Iris pigment epithelial cell (primary cell): ENCODE data around the gene ADGRE1.
A peak's percentile ranks its signal among the peaks of the same experiment; 100 is the strongest.

ENCODE experiments used
- DNase-seq: peaks from one replicate; pipeline ENCODE4 v3.0.0-alpha.2; 2011; ENCODE audit warnings: low read depth

ADGRE1 gene

DNA sequence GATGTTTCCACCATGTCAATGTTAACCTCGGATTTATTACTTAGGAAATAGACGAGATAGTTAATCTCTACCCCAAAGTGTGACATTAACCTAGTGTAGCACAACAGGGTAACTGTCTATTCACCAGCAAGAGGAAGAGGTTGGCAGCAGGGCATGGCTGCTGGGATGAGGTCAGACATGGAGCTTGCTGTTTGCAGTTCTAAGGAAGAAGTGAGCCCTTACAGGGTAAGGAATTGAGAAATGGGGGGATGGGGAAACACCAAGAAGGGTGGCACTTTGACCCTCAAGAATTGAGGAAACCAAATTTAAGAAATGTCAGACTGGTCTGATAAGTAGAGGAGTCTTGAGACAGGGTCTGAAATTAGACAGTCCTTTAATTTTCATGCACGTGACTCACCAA lies 71.4 kb downstream of the ADGRE1 start:
- no peak for DNase-seq

DNA sequence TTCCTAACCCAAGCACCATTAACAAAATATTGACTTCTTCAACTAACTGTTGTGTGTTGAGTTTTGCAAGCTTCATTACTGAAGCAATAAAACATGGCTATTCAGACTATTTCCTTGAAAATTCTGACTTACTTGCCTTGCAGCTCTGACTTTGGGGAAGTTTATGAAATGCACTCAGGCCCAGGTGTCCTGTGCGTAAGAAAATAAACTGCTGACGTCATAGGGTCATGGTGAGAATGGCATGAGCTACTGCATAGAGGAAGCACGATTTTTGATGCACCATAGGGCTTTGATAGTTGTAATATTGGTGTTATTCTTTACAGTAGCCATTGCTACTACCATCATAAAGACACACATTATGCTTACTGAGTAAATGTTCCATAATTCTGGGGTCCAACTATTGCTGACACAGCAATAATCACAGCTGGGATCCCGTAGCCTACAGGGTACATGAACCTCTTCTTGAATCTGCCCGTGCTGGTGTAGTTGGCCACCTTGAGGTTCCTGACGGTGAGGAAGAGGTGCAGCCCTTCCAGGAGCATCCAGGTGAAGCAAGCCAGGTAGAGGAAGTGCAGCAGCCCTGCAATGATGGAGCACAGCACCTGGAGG lies 76.0 kb downstream of the ADGRE1 start:
- no peak for DNase-seq

DNA sequence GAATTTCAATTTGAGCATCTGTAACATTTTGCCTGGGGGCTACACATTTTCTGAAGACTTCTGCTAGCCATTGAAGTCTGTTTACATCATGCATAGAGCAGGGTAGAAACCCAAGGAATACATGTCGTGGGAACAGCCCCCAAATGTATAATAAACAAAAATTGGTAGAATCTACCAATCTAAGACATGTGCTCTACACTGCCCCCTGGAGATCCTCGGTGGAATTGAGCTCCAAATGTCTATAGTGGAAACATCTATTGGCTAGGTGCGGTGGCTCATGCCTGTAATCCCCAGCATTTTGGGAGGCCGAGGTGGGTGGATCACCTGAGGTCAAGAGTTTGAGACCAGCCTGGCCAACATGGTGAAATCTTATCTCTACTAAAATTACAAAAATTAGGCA lies 76.6 kb downstream of the ADGRE1 start:
- no peak for DNase-seq

DNA sequence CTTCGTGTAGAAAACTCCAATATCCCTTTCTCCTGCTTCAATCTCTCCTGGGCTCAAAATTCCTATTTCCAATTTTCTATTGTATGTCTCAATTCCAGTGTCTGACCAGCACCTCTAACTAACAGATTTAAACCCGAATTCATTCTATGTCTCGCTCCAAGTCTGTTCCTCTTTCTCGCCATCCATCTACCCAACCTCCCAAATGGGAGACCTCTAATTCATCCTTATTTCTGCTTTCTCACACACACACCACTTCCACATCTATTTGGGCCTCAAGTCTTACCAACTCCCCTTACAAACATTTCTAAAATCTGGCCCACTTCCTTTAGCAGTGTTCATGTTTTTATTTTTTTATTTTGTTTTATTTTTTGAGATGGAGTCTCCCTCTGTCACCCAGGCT lies 80.6 kb downstream of the ADGRE1 start:
- DNase-seq, result no peak

DNA sequence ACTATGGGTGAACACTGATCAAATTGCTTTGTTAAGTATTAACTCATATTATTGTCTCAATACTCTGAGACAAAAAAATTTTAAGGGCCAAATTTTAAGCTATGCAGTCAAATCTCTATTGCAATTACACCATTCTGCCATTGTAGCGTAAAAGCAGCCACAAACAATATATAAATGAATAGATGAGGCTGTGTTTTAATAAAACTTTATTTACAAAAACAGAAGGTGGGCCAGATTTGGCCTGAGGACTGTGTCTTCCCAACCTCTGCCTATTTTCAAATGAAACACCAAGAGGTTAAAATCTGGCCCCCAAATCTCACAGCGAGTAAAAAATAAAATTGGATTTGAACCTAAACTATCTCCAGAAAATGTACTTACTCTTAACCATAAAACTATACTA lies 82.1 kb downstream of the ADGRE1 start:
- DNase-seq, result no peak

DNA sequence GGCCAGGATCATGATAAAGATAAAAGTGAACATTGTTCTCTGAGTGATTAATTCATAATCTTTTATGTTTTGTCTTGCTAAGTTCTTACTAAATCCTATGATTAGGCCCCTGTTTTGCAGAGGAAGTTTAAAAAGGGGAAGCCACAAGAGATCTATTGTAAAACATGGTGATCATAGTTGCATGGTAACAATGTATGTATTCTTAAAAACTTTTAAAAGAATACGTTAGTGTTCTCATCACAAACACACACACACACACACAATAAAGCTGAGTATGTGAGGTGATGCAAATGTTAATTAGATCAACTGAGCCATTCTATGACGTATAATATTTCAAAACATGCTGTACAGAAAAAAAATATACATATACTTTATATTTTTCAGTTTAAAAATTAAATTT lies 82.6 kb downstream of the ADGRE1 start:
- no peak for DNase-seq

DNA sequence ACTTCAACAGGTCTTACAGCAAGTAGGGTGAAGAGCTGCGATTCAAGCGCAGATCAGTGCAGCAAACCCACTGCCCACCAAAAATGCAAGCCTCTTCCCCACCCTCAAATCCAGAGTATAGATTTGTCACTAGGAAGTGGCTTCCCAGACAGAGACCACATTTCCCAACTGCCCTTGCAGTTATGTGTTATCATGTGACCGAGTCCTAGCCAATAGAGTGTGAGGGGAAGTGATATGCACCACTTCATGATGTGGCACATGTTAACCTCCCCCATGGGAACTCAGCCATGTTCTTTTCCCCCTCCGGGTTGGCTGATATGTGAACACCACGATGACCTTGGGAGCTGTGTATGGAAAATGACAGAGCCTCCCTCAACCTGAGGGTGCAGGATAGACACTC lies 83.1 kb downstream of the ADGRE1 start:
- DNase-seq, result peak; percentile 5

DNA sequence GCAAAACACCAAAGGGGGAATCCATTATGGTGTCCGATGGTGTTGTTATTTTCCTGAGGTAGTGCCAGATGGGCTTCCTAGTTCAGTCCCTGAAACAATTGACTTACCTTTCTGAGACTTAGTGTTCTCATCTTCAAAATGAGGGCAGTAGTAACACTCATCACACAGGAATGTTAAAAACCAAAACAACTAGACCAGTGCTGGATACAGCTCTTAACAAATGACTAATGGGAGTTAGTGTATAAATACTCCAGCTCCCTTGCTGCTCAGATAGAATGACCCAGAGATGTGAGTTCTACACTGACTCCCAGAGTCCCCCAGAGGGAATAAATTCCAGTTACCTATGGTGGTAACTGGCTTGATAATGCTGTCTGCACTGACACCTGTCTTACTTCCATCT lies 84.0 kb downstream of the ADGRE1 start:
- peak; percentile 8 for DNase-seq

DNA sequence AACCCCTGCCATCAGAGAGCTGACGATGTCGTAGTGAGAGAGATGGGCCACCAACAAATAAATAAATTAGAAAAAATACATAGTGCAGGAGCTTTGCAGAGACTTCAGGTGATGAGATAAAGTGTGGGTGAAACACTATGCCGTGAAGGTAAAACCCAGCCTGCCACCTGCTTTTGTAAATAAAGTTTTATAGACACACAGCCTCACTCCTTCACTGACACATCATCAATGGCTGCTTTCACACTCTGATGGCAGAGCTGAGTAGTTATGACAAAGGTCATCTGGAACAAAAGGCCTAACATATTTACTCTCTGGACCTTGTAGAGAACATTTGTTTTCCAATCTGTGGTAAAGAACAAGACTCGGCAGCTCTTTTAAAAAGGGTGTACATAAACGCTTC lies 88.8 kb downstream of the ADGRE1 start:
- DNase-seq, result no peak

DNA sequence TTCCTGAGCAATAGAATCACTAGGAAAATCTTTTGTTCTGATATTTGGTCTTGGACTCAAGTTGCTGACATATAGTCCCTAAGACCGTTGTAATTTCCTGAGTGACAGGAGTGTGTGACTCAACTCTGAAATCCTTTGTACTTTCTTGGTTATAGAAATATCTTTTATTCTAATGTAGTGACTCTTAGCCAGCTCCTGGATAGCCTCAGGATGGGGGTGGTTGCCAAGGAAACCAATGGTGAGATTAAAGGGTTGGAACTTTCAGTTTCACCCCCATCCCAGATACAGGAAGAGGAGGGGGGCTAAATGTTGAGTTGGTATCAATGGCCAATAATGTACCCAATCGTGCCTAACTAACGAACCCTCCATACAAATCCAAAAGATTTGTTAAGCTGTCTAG lies 92.0 kb downstream of the ADGRE1 start:
- DNase-seq, result no peak

DNA sequence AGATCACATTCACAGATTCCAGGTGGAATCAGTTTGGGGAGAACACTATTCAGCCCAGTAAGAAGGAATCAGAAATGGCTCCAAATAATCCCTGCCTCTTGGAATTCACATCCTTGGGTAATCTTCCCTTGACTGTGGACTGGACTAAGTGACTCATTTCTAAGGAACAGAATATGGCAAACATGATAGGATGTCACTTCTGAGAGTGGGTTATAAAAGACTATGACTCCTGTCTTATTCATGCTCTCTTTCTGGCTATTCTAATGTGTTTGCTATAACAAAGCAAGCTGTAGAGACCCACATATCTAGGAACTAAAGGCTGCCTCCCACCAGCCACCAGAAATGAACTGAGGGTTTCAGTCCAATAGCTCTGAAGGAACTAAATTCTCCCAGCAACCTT lies 96.1 kb downstream of the ADGRE1 start:
- no peak for DNase-seq

DNA sequence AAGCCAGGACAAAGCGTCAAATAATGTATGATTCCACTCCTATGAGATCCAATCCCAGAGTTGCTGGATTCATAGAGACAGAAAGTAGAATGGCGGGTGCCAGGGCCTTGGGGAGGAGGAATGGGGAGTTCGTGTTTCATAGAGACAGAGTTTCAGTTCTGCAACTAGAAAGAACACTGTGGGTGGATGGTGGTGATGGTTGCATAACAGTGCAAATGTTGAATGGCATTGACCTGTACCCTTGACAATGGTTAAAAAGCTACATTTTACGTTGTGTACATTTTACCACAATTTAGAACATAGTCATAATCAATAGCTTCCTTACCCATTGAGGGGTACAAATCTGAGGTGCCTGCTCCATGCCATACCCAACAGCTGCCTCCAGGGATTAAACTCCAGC lies 100.5 kb downstream of the ADGRE1 start:
- DNase-seq, result no peak

DNA sequence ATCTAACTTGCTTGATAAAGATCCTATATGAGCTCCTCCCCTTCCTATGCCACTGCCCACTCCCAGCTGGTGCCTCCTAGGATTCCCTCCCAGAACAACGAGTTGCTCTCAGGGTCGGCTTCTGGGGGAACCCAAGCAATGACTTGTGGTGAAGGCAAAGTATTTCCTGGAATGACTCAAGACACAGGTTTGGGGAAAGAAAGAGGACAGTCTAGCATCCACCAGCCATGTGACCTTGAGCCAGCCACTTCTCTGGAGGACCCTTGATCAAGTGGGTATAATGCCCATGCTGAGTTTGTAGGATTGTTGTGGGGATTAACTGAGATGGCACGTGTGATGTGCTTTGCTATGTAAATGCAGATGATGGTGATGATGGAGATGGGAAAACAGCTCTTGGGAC lies 100.9 kb downstream of the ADGRE1 start:
- no peak for DNase-seq
